GM19238 (cell line): Measurements from ENCODE around the gene SLIT1.

Source experiments
- DNase-seq: peaks from one replicate; pipeline ENCODE4 v3.0.0; 2011; ENCODE audit warnings: low spot score; ENCODE audit not compliant: insufficient read length

The SLIT1 gene

GRCh38 chr10:97173036-97173435, 12.7 kb downstream of the SLIT1 start:
- no peak for DNase-seq

DNA sequence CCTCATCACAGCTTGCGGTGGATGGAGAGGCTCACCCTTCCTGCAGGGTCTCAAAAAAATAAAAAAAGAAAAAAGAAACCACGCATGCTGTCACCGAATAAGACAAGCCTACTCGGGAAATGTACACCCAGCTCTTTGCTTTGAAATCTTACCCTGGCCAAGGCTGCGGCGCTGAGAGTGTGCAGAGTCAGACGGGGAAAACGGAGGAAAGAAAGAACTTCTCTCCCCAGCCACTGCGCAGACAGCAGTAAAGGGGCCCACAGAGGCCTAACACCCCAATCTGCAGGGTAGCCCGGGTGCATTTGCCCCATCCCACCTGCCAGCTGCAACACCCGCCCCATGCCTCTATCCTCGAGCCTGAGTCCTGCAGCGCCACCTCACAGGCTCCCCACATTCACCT, 14.8 kb downstream of the SLIT1 start:
- DNase-seq = no peak

- no peak for DNase-seq
These were observed 15.7 kb downstream of the SLIT1 start for GRCh38 chr10:97169911-97170693.

- no peak for DNase-seq
These were observed 16.7 kb downstream of the SLIT1 start for GRCh38 chr10:97169063-97169462.

GRCh38 chr10:97168645-97169044, 17.1 kb downstream of the SLIT1 start:
- no peak for DNase-seq

GRCh38 chr10:97165499-97165898, 20.3 kb downstream of the SLIT1 start:
- no peak for DNase-seq

- no peak for DNase-seq
These were observed 21.8 kb downstream of the SLIT1 start for GRCh38 chr10:97163781-97164501.

DNA sequence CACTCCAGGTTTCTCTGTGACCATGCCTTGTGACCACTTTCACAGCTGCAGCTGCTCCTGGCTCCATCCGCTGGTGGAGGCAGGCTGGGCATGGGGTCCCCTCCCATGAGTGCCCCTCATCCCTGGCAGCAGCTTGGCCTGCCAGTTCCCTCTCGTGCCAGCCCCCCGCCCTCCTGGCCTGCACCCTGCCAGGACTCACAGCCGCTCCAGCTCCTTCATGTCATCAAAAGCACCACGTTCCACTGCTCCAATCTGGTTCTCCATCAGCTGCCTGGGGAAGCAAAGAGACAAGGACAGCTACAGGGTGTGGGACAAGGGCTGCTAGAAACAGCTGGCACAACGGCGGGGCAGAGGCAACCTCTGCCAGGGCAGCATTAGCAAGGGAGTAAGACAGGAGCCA, 22.6 kb downstream of the SLIT1 start:
- DNase-seq = no peak

GRCh38 chr10:97159646-97160305, 26.0 kb downstream of the SLIT1 start:
- no peak for DNase-seq

- DNase-seq = peak; percentile 37
These were observed 28.1 kb downstream of the SLIT1 start for GRCh38 chr10:97157578-97158095.

DNA sequence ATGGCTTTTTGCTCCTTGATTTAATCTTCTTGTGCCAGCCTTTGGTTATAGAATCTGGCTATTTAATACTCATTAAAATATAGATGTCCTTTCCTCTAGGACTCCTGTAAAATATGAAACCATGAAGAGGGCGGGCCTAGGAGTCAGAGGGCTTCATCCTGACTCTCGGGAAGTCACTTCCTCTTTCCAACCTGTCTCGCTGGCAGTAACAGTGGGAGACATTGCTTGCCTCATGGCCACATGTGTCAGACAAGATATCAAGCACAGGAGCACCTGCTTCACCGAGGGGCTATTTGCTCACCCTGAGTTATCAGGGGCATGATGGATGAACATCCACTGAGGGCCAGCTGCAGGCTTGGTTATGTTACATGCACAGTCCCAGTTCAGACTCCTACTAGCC, 31.0 kb downstream of the SLIT1 start:
- no peak for DNase-seq

- no peak for DNase-seq
These were observed 31.6 kb downstream of the SLIT1 start for GRCh38 chr10:97154162-97154561.

DNA sequence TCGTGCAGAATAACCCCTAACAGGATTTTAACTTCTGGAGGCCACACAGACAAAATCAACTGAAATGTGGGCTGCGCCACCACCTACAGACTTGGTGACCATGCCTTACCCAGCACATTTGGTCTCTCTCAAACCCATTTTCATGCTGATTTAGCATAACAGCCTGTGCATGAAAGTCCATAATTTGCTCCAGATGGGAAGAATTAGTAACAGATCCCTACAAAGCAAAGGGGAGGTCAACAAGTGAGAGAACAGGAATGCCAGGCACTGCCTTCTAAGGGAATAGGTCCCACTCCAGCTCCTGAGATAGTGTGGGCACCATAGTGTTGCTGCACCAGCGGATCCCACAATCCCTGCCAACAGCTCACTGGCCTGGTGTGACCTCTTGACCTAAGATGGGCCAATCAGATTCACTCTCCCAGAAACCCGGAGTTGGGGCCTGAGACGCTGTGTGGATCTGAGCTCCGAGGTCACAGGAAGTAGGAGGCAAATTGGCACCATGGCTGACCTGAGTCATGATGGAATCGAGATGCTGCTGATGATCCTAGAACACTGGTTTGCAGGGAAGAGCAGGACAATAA, 32.4 kb downstream of the SLIT1 start:
- no peak for DNase-seq

GRCh38 chr10:97151307-97151914, 34.3 kb downstream of the SLIT1 start:
- DNase-seq = no peak

DNA sequence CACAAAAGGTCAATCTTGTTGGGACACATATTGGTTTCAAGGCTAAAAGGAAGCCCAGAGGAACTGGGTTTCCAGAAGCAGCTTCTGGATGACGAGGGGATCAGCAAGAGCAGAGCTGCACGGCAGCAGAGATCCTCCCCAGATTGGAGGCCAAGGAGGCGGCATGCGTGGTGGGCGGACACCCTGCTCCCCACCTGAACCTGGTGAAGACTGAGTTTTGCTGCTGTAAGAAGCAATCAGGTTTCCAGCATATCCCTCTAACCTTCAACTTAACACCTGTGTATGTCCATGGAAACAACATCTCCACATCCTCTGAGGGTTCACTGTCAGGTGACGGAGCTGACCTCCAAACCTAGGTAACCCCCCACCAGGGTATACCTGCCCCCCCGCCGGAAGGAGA, 35.1 kb downstream of the SLIT1 start:
- DNase-seq = no peak

DNA sequence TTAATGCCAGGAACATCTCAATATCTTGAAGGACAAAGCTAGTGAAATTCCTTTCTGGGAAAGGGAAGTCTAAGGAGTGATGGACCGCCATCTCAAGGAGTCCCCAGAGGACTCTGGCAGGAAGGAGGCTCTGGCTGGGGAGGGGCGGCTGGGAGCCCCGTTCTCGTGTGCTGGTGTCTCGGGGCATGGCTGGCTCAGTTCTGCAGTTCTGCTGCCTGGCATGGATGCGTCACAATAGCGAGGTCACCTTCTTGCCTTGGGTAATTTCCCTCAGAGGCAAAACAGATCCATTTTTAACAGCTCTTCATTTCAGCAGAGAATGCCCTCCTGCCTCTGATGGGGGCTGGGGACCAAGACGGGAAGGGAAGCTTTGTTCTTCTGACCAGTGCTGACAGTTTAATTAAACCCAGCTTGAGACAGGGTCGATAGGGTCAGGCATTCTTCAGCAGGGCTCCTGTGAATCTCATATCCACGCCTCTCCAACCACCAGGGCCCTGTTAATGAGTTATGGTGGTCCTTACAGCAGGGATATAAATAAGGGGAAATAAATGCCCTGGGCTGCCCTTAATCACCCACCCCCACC, 35.7 kb downstream of the SLIT1 start:
- no peak for DNase-seq

DNA sequence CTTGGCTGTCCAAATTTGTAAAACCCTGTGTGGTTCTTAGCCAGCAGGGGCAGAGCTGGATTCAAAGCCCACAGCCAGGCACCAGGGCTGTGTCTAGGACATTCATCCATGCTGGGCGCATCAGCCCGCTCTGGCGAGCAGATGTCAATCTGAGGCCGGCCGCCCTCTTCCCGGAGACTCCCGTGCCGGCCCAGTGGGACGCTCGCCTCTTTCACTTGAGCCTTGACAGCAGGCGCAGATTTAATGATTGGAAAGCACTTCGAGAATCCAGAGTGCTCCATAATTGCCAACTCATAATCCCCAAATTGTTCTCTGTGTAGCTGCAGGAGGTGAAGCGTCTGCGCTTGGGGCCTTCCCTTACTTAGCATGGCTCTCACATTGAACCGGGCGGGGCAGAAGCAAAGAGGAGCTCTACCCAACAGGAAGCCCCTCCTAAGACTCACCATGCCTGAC, 36.7 kb downstream of the SLIT1 start:
- DNase-seq = no peak

- no peak for DNase-seq
These were observed 41.5 kb downstream of the SLIT1 start for GRCh38 chr10:97144297-97144696.

DNA sequence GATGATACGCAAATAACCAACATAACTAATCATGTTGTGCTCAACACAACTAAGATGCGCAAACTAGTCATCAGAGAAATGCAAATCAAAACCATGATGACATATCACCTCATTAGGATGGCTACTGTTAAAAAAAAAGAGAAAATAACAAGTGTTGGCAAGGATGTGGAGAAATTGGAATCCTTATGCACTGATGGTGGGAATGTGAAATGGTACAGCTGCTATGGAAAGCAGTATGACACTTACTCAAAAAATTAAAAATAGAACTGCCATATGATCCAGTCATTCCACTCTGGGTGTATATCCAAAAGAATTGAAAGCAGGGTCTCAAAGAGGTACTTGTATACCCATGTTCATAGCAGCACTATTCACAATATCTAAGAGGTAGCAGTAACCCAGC, 42.9 kb downstream of the SLIT1 start:
- no peak for DNase-seq

DNA sequence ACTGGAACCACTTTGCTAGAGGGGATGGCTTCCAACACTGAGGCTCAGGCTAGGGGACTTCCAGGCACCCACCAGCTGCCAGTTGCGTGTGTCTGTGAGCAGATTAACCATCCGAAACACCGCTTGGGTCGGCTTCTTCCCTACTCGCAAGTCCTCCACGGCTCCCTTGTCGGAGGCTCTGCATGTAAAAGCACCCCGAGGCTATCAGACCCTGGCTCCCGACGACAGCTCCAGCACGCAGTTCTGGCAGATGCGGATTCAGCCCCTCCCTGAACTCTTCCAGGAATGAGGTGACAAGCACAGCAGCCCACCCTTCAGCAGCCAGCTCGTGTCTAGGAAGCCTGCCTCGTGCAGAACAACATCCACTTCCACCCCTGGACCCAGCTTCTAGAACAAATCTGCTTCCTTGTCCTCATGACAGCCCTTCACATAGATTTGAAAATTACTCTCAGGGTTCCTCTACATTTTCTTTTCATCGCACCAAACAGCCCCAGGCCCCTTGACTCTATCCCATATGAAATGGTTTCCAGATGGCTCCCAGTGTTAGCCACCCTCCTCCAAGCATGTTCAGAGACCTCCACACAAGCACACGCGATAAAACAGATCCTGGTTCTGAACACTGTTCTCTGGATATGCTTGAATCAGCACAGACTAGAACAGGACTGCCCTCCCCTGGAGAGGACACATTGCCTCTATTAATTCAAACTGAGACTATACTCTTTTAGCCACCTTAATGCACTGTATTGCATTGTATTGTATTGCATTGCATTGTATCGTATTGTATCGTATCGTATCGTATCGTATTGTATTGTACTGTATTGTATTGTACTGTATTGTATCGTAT, 44.6 kb downstream of the SLIT1 start:
- DNase-seq = no peak
